Thoracic aorta (tissue), 2 donors: Measurements from ENCODE around the gene CEP72. TPM values are rescaled to one million over a fixed set of nuclear protein-coding genes. Genes with fewer than 3 reads are reported as not detected.
"Not testable (repeated sequence)": the region's sequence is repeated elsewhere in the genome, so short reads cannot be mapped to it uniquely, and the experiment has no call there.

ENCODE experiments used
- ATAC-seq: fragments of 150-250 bp; one replicate; pipeline ENCODE4 v1.8.0; 2017; ENCODE audit warnings: low read depth; ENCODE audit not compliant: insufficient number of reproducible peaks, low FRiP score
- DNase-seq: peaks from one replicate; pipeline ENCODE4 v3.0.0-alpha.2; 2020; ENCODE audit warnings: low spot score
- H3K27ac ChIP-seq, 2 donors: fragments of 200-600 bp; sonication (generic); 1 replicate in 1 of 2; 2 replicates in 1 of 2; pipeline ENCODE4 v1.5.1; 2016; ENCODE audit warnings: mild to moderate bottlenecking in 2 of 2, moderate library complexity in 2 of 2
- H3K27me3 ChIP-seq: fragments of 200-600 bp; sonication (generic); replicated peaks from 2 replicates; pipeline ENCODE4 v1.6.0; 2016; ENCODE audit warnings: mild to moderate bottlenecking; ENCODE audit not compliant: insufficient read depth
- H3K36me3 ChIP-seq: fragments of 200-600 bp; sonication (generic); one replicate; pipeline ENCODE4 v1.5.1; 2016
- H3K4me1 ChIP-seq, 2 donors: fragments of 200-600 bp; sonication (generic); 1 replicate in 1 of 2; 2 replicates in 1 of 2; pipeline versions ENCODE4 v1.5.1 to v1.6.0; 2016; ENCODE audit warnings: low read depth in 2 of 2, mild to moderate bottlenecking in 1 of 2; ENCODE audit not compliant: control insufficient read depth in 1 of 2
- H3K4me3 ChIP-seq: fragments of 200-600 bp; sonication (generic); 2 replicates; pipeline ENCODE4 v1.5.1; 2016; ENCODE audit warnings: mild to moderate bottlenecking
- H3K9me3 ChIP-seq: fragments of 200-600 bp; sonication (generic); 2 replicates; pipeline ENCODE4 v1.5.1; 2016
- CTCF ChIP-seq: fragments of 200-600 bp; sonication (generic); IDR thresholded peaks from one replicate; pipeline ENCODE4 v1.5.1; 2019; ENCODE audit warnings: antibody characterized with exemption
- total RNA-seq, 2 donors: library from RNA; depleted of rRNA; stranded (reverse); fragments of >200 nt; gene quantifications; one replicate each; pipeline versions ENCODE4 v1.1.0 to v1.2.3, GENCODE V29; 2016

The CEP72 gene
- total RNA-seq, 2 donors from 2014 or later = 0.68 to 2.0 TPM

DNA sequence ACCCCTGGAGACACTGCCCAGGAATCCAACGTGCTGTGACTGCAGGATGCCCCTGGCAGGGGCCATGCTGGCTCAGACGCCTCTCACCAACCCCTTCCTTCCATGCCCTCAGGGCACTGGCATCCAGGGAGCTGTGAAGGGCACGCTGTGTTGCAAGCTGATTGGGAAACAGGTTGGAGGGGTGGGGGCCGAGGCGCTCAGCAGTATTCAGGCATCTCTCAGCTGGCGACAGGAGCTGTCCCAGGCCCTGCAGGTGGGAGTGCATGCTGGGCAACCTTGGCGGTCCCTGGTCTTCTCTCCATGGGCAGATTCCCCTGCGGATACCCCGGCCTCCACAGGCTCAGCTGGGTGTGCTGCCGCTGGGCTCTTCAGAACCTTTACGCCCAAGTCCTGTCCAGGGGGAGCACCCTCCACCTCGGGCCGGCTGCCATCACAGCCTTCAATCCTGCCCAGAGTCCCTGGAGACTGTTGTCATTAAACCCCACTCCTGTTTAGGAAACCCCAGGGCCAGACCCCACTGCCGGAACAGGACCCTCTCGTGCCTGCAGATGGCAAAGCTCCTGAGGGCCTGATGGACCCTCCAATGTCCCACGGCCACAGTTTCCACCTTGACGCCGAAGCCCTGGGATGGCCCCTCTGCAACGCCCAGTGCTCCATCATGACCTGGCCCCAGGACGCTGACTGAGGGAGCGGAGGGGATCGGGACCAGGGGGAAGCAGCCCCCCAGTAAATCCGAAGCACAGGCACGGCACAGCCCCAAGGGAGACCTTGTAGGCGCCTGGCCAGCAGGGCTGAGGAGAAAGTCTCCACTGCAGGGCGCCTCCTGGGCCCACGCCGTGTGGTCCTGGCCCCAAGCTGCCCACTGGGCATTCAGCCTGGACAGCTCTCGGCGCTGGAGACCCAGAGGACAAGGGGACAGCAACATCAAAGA, 71.7 kb downstream of the CEP72 start:
- Histone ChIP-seq H3K4me1 (no peaks in the 10 kb centered on the region), H3K27ac (no peak overlapping the region), H3K27me3 (no peaks in the 10 kb centered on the region), H3K36me3 (no peaks in the 10 kb centered on the region), H3K9me3 (no peaks in the 10 kb centered on the region), H3K4me3 (no peak overlapping the region)
- no peak for DNase-seq
- no peak for TF ChIP-seq CTCF
- no peak for ATAC-seq

DNA sequence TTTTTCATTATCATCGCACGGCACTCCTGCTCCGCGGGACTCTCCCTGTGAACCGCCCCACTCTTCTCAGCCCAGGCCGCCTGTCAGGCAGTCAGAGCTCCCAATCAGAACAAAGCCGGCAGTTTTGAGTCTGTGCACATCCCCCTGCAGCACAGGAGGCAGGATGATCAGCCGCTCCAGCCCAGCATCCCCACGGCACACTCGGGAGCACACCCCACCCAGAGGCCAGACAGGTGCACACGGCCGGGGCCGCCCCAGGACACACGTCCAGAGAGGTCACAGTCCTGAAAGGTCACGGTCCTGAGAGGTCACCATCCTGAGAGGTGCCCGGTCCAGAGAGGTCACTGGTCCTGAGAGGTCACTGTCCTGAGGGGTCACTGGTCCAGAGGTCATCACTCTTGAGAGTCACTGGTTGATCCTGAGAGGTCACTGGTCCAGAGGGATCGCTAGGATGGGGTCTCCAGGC, 72.6 kb downstream of the CEP72 start:
- H3K27ac ChIP-seq = no peak overlapping the region
- no peak for TF ChIP-seq CTCF
- DNase-seq (no peak), ATAC-seq (no peak)
- no peak overlapping the region for H3K4me3 ChIP-seq
- no peaks in the 10 kb centered on the region for H3K4me1 ChIP-seq
- H3K27me3 ChIP-seq = no peaks in the 10 kb centered on the region
- H3K36me3 ChIP-seq = no peaks in the 10 kb centered on the region
- no peaks in the 10 kb centered on the region for H3K9me3 ChIP-seq

- no peak overlapping the region for H3K4me3 ChIP-seq
- no peaks in the 10 kb centered on the region for H3K4me1 ChIP-seq
- H3K36me3 ChIP-seq = no peaks in the 10 kb centered on the region
- no peak for DNase-seq
- no peak overlapping the region for H3K27ac ChIP-seq
- H3K9me3 ChIP-seq = no peaks in the 10 kb centered on the region
- H3K27me3 ChIP-seq = no peaks in the 10 kb centered on the region
- no peak for ATAC-seq
- TF ChIP-seq CTCF = no peak
Measured at GRCh38 chr5:685262-686171, 73.4 kb downstream of the CEP72 start.

GRCh38 chr5:686172-686523, 74.0 kb downstream of the CEP72 start:
- H3K4me3 ChIP-seq, DNase-seq, H3K36me3 ChIP-seq: not testable (repeated sequence)

DNA sequence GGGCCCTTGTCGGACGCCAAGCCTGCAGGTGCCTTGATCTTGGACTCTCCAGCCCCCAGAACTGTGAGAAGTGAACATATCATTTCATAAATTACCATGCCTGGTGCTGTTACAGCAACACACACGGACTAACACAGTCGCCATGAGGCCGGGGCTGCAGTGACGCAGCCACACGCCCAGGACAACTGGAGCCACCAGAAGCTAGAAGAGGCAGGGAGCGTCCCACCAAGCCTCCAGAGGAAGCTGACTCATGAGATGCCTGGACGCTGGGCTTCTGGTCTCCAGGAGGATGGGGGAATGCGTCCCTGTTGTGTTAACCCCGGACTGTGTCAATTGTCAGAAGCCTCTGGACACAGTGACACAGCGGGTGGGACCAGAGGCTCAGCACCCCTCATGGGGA, 74.8 kb downstream of the CEP72 start:
- H3K4me3 ChIP-seq, H3K36me3 ChIP-seq, DNase-seq, ATAC-seq, H3K4me1 ChIP-seq, H3K9me3 ChIP-seq, H3K27me3 ChIP-seq, H3K27ac ChIP-seq: not testable (repeated sequence)

More at GRCh38 chr5:686172-686523, 74.0 kb downstream of the CEP72 start:
- ATAC-seq, H3K9me3 ChIP-seq, H3K27me3 ChIP-seq, H3K4me1 ChIP-seq, H3K27ac ChIP-seq: not testable (repeated sequence)

GRCh38 chr5:688348-689010, 76.3 kb downstream of the CEP72 start:
- not testable (repeated sequence) for H3K36me3 ChIP-seq, H3K27me3 ChIP-seq, DNase-seq, H3K4me3 ChIP-seq, H3K27ac ChIP-seq, ATAC-seq, H3K9me3 ChIP-seq, H3K4me1 ChIP-seq

DNA sequence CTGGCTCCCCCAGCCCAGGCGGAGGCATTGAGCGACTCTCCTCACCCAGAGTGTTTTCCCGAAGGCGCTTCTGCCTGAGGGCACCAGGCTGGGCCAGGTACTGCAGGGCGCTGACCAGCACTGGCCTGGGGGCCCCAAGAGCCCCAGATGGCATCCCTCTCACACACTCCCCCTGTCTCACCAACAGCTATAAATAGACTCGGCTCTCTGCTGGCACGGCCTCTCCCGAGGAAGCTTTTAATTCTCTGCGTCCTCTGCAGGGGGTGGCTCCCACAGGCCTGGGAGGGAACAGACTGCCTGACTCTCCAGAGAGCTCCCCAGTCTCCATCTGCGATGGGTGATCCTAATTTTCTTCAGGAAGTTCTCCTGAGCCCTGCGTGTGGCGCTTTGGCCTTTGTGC, 78.2 kb downstream of the CEP72 start:
- not testable (repeated sequence) for H3K36me3 ChIP-seq, H3K4me3 ChIP-seq, H3K27me3 ChIP-seq, ATAC-seq, DNase-seq, H3K4me1 ChIP-seq, H3K27ac ChIP-seq, H3K9me3 ChIP-seq

DNA sequence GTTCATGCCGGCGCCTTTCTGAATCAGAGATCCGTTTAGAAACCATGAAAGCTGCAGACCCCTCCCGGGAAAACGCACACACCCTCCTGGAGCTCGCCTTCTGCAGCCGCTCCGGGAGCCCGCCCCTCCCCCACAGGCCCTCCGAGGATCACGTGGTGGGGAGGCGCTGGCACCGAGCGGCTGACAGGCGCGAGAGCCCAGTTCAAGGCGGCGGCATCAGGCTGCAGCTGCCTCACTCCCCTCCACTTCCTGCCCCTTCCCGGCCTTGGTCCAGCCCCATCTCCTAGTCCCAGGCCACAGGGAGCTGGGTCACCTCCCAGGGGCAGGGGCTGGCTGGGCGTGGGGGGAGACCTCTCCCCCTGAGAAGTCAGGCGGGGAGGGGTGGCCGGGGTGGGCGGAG, 78.9 kb downstream of the CEP72 start:
- H3K27ac ChIP-seq, H3K4me1 ChIP-seq, H3K36me3 ChIP-seq, H3K4me3 ChIP-seq, ATAC-seq, H3K27me3 ChIP-seq, H3K9me3 ChIP-seq, DNase-seq: not testable (repeated sequence)
